DMS 273 (cell line): ENCODE results near the gene CALHM5.
A peak's percentile ranks its signal among the peaks of the same experiment; 100 is the strongest.

Experiments used
- DNase-seq: peaks from one replicate; lab custom pipeline; 2025; ENCODE audit not compliant: unreplicated experiment; lab: John Stamatoyannopoulos, UW

The CALHM5 gene

GRCh38 chr6:116545651-116546050 lies 34.2 kb downstream of the CALHM5 start, which contains the start of gene TRAPPC3L:
Gene TRAPPC3L (minus strand): TSS chr6:116545684. CDS start chr6:116545514, 170 bp downstream.
- DNase-seq, result no peak

GRCh38 chr6:116547358-116547757 lies 35.9 kb downstream of the CALHM5 start:
- DNase-seq, result no peak

- DNase-seq, result no peak
These were observed 39.4 kb downstream of the CALHM5 start for GRCh38 chr6:116550796-116551195.

GRCh38 chr6:116553451-116553850 lies 42.0 kb downstream of the CALHM5 start, which contains the start of gene CALHM4:
Gene CALHM4 (plus strand): TSS chr6:116553751. CDS start chr6:116553794, 43 bp downstream.
- DNase-seq, result no peak

- DNase-seq, result no peak
These were observed 44.6 kb downstream of the CALHM5 start for GRCh38 chr6:116556065-116556464.

GRCh38 chr6:116556814-116557415 lies 45.5 kb downstream of the CALHM5 start:
- DNase-seq, result no peak

GRCh38 chr6:116557893-116558292 lies 46.5 kb downstream of the CALHM5 start:
- peak; percentile 44 for DNase-seq

- no peak for DNase-seq
These were observed 48.7 kb downstream of the CALHM5 start for GRCh38 chr6:116560130-116560529.

- DNase-seq, result peak; percentile 83
These were observed 50.1 kb downstream of the CALHM5 start for GRCh38 chr6:116561377-116562018.

- no peak for DNase-seq
These were observed 50.6 kb downstream of the CALHM5 start for GRCh38 chr6:116562019-116562403.

- no peak for DNase-seq
These were observed 51.2 kb downstream of the CALHM5 start for GRCh38 chr6:116562614-116563013.

GRCh38 chr6:116563830-116564229 lies 52.4 kb downstream of the CALHM5 start:
- DNase-seq, result no peak

GRCh38 chr6:116564311-116564710 lies 52.9 kb downstream of the CALHM5 start:
- DNase-seq, result no peak

- DNase-seq, result peak; percentile 28
These were observed 53.8 kb downstream of the CALHM5 start for GRCh38 chr6:116564921-116565872.

- no peak for DNase-seq
These were observed 56.7 kb downstream of the CALHM5 start for GRCh38 chr6:116568111-116568510.

- no peak for DNase-seq
These were observed 57.6 kb downstream of the CALHM5 start for GRCh38 chr6:116568821-116569755.

- peak; percentile 99 for DNase-seq
These were observed 59.6 kb downstream of the CALHM5 start, which contains the start of gene RWDD1 for GRCh38 chr6:116570856-116571682. Gene RWDD1 (plus strand): TSS chr6:116571504. CDS start chr6:116571583, 79 bp downstream.

GRCh38 chr6:116571683-116572000 lies 60.2 kb downstream of the CALHM5 start:
- DNase-seq, result no peak

- DNase-seq, result peak; percentile 59
These were observed 60.7 kb downstream of the CALHM5 start for GRCh38 chr6:116572162-116572561.
